SK-N-SH (cell line): ENCODE results near the gene ARL4A. TPM values are rescaled to one million over a fixed set of nuclear protein-coding genes. Genes with fewer than 3 reads are reported as not detected.

Experiments used
- CTCF ChIA-PET: fragments of 300-600, 350-600 bp; formaldehyde crosslinking; extraction: SDS; loops from one replicate; lab custom pipeline; 2021; lab: Yijun Ruan, JAX
- POLR2A ChIA-PET: fragments of 350-600 bp; sonication (Branson Sonifier 250); formaldehyde crosslinking; extraction: SDS; loops from one replicate; lab custom pipeline; 2020; ENCODE audit warnings: antibody characterized with exemption, inconsistent platforms; lab: Yijun Ruan, JAX
- DNase-seq: peaks from one replicate; pipeline ENCODE4 v3.0.0; 2012
- H2AFZ ChIP-seq: fragments of 200-600 bp; sonication (generic); 2 replicates; pipeline ENCODE4 v1.8.1; 2016; ENCODE audit warnings: antibody characterized with exemption, mild to moderate bottlenecking, low read depth
- H3F3A ChIP-seq: fragments of 200-600 bp; sonication (generic); replicated peaks from 2 replicates; pipeline ENCODE3; 2016; ENCODE audit warnings: antibody characterized with exemption, mild to moderate bottlenecking; ENCODE audit not compliant: insufficient read depth
- H3K27ac ChIP-seq, 2 experiments: fragments of 200-500 bp in 1 of 2; fragments of 200-600 bp in 1 of 2; sonication (Bioruptor generic) in 1 of 2; sonication (generic), shearing (Covaris generic) in 1 of 2; 2 replicates each; pipeline versions ENCODE4 v1.5.1 to v1.6.1; 2014 to 2016; ENCODE audit warnings: low read depth in 2 of 2, inconsistent platforms in 1 of 2, low read length in 1 of 2, mild to moderate bottlenecking in 1 of 2, mixed read lengths in 1 of 2
- H3K27me3 ChIP-seq: fragments of 200-600 bp; sonication (generic), shearing (Covaris generic); 2 replicates; pipeline ENCODE4 v1.6.1; 2016; ENCODE audit warnings: mixed run types; ENCODE audit not compliant: insufficient read depth
- H3K36me3 ChIP-seq, 2 experiments: fragments of 200-500 bp in 1 of 2; fragments of 200-600 bp in 1 of 2; sonication (Bioruptor generic) in 1 of 2; sonication (generic) in 1 of 2; replicated peaks in 1 of 2; 2 replicates each; pipeline versions ENCODE3 to v1.5.1; 2014 to 2016; ENCODE audit warnings: low read length in 1 of 2, mild to moderate bottlenecking in 1 of 2; ENCODE audit not compliant: insufficient read depth in 2 of 2, control insufficient read depth in 1 of 2
- H3K4me1 ChIP-seq, 2 experiments: fragments of 200-500 bp in 1 of 2; fragments of 200-600 bp in 1 of 2; sonication (Bioruptor generic) in 1 of 2; sonication (generic), shearing (Covaris generic) in 1 of 2; 2 replicates each; pipeline versions ENCODE4 v1.5.1 to v1.6.1; 2014 to 2016; ENCODE audit warnings: low read depth in 1 of 2, low read length in 1 of 2, mixed run types in 1 of 2; ENCODE audit not compliant: insufficient read depth in 2 of 2, control insufficient read depth in 1 of 2
- H3K4me2 ChIP-seq: fragments of 200-600 bp; sonication (generic), shearing (Covaris generic); 2 replicates; pipeline ENCODE4 v1.6.1; 2017; ENCODE audit warnings: mixed run types
- H3K4me3 ChIP-seq, 2 experiments: fragments of 200-500 bp in 1 of 2; fragments of 200-600 bp in 1 of 2; sonication (Bioruptor generic) in 1 of 2; sonication (generic), shearing (Covaris generic) in 1 of 2; 2 replicates each; pipeline versions ENCODE4 v1.5.1 to v1.8.1; 2014 to 2016; ENCODE audit warnings: low read depth in 2 of 2, inconsistent platforms in 1 of 2, low read length in 1 of 2, mild to moderate bottlenecking in 1 of 2, mixed read lengths in 1 of 2, moderate library complexity in 1 of 2
- H3K79me2 ChIP-seq: fragments of 200-600 bp; sonication (generic); 2 replicates; pipeline ENCODE4 v1.8.1; 2017; ENCODE audit warnings: mild to moderate bottlenecking; ENCODE audit not compliant: insufficient read depth
- H3K9ac ChIP-seq: fragments of 200-600 bp; sonication (generic); 2 replicates; pipeline ENCODE4 v1.6.1; 2017; ENCODE audit warnings: mixed run types
- H3K9me2 ChIP-seq: fragments of 200-600 bp; sonication (generic); 2 replicates; pipeline ENCODE4 v1.6.1; 2017; ENCODE audit warnings: mixed run types
- H3K9me3 ChIP-seq: fragments of 200-600 bp; sonication (generic); 2 replicates; pipeline ENCODE4 v1.6.1; 2017; ENCODE audit warnings: mixed run types, mild to moderate bottlenecking, moderate library complexity
- H4K20me1 ChIP-seq: fragments of 200-600 bp; sonication (generic); 2 replicates; pipeline ENCODE4 v1.6.1; 2017; ENCODE audit warnings: mild to moderate bottlenecking, mixed run types; ENCODE audit not compliant: insufficient read depth
- CHD2 ChIP-seq: fragments of 150-350 bp; IDR thresholded peaks from 2 replicates; pipeline ENCODE4 v1.6.1; 2018; ENCODE audit warnings: low read length; ENCODE audit not compliant: partially characterized antibody
- EZH2phosphoT487 ChIP-seq: fragments of 200-600 bp; sonication (generic); IDR thresholded peaks from 2 replicates; pipeline ENCODE4 v1.6.1; 2017; ENCODE audit warnings: low read depth, mixed run types, mild to moderate bottlenecking, antibody characterized with exemption, moderate library complexity, borderline replicate concordance
- FOSL2 ChIP-seq: IDR thresholded peaks from 2 replicates; pipeline ENCODE4 v1.4.0; 2012; ENCODE audit warnings: low read depth, mild to moderate bottlenecking, moderate library complexity, borderline replicate concordance
- FOXJ3 ChIP-seq: sonication (generic); formaldehyde crosslinking; IDR thresholded peaks from 2 replicates; pipeline ENCODE4 v1.5.1; 2020; ENCODE audit warnings: mild to moderate bottlenecking, missing genetic modification reagents
- GABPA ChIP-seq: IDR thresholded peaks from 2 replicates; pipeline ENCODE4 v1.4.0; 2012; ENCODE audit warnings: low read depth, mild to moderate bottlenecking
- GATA2 ChIP-seq: sonication (generic); formaldehyde crosslinking; IDR thresholded peaks from 2 replicates; pipeline ENCODE4 v1.5.0; 2020; ENCODE audit warnings: mild to moderate bottlenecking, missing genetic modification reagents
- RCOR1 ChIP-seq: fragments of 150-350 bp; IDR thresholded peaks from 2 replicates; pipeline ENCODE4 v1.6.1; 2017; ENCODE audit warnings: antibody characterized with exemption, low read length
- RFX5 ChIP-seq: IDR thresholded peaks from 2 replicates; pipeline ENCODE4 v1.6.1; 2012; ENCODE audit warnings: mild to moderate bottlenecking, improper control_type of control experiment, low read length
- SMC3 ChIP-seq: IDR thresholded peaks from 2 replicates; pipeline ENCODE4 v1.6.1; 2012; ENCODE audit warnings: low read depth, low read length, improper control_type of control experiment
- TCF12 ChIP-seq: IDR thresholded peaks from 2 replicates; pipeline ENCODE4 v1.4.0; 2012
- WGBS: methylation state at CpG from one replicate; pipeline ENCODE4 v1.1.6; 2017; ENCODE audit warnings: low lambda C conversion rate; 5-methylcytosine and 5-hydroxymethylcytosine counted together
- polyA plus RNA-seq, 3 experiments: library from polyadenylated mRNA; depleted of rRNA; stranded (reverse); fragments of >200 nt; gene quantifications; 2 replicates each; pipeline ENCODE4 v1.2.3, GENCODE V29; 2012
- TF ChIP-seq, protein P1 (sequence below): fragments of 200-600 bp; sonication (generic); IDR thresholded peaks from 2 replicates; pipeline ENCODE4 v1.6.1; 2017; ENCODE audit warnings: antibody characterized with exemption, mild to moderate bottlenecking, moderate library complexity
- TF ChIP-seq, protein P2 (sequence below): fragments of 150-350 bp; IDR thresholded peaks from 2 replicates; pipeline ENCODE4 v1.6.1; 2017; ENCODE audit warnings: antibody characterized with exemption, low read length, low read depth, borderline replicate concordance
- TF ChIP-seq, protein P3 (sequence below): IDR thresholded peaks from 2 replicates; pipeline ENCODE4; 2012
- TF ChIP-seq, protein P4 (sequence below): IDR thresholded peaks from 2 replicates; pipeline ENCODE4 v1.4.0; 2012; ENCODE audit warnings: low read depth, borderline replicate concordance
- TF ChIP-seq, protein P5 (sequence below): IDR thresholded peaks from 2 replicates; pipeline ENCODE4 v1.6.1; 2012; ENCODE audit warnings: mild to moderate bottlenecking, low read depth, low read length, moderate library complexity
- TF ChIP-seq, protein P6 (sequence below): IDR thresholded peaks from 2 replicates; pipeline ENCODE4 v1.4.0; 2012; ENCODE audit warnings: low read depth

ARL4A gene
- polyA plus RNA-seq, 1 of the 3 experiments (the other 2 are of a cell fraction), result 5.5 TPM

DNA sequence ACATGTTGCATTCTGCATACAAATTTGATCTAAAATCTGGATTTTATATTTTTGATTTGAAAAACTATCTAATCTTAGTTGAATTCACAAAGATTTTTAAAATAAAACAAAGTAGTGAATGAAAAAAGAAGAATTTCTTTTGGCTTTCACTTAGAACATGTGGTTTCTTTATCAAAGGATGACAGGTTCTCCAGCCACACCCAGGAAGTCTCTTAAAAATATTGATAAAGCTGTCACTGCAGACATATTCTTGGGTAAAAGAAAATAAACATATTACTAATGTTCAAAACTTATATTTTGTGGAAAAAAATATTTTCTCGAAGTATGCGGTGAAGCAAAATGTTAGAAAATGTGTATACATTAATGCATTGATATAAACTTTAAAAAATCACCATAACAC lies 44.3 kb downstream of the ARL4A start (continued):
- TF ChIP-seq RCOR1, result no peak
- no peak for TF ChIP-seq EZH2phosphoT487
- TF ChIP-seq FOSL2, result no peak
- TF ChIP-seq RFX5, result no peak
- TF ChIP-seq, protein P1, sequence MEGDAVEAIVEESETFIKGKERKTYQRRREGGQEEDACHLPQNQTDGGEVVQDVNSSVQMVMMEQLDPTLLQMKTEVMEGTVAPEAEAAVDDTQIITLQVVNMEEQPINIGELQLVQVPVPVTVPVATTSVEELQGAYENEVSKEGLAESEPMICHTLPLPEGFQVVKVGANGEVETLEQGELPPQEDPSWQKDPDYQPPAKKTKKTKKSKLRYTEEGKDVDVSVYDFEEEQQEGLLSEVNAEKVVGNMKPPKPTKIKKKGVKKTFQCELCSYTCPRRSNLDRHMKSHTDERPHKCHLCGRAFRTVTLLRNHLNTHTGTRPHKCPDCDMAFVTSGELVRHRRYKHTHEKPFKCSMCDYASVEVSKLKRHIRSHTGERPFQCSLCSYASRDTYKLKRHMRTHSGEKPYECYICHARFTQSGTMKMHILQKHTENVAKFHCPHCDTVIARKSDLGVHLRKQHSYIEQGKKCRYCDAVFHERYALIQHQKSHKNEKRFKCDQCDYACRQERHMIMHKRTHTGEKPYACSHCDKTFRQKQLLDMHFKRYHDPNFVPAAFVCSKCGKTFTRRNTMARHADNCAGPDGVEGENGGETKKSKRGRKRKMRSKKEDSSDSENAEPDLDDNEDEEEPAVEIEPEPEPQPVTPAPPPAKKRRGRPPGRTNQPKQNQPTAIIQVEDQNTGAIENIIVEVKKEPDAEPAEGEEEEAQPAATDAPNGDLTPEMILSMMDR, result no peak
- TF ChIP-seq, protein P2, sequence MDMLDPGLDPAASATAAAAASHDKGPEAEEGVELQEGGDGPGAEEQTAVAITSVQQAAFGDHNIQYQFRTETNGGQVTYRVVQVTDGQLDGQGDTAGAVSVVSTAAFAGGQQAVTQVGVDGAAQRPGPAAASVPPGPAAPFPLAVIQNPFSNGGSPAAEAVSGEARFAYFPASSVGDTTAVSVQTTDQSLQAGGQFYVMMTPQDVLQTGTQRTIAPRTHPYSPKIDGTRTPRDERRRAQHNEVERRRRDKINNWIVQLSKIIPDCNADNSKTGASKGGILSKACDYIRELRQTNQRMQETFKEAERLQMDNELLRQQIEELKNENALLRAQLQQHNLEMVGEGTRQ, result no peak
- TF ChIP-seq, protein P3, sequence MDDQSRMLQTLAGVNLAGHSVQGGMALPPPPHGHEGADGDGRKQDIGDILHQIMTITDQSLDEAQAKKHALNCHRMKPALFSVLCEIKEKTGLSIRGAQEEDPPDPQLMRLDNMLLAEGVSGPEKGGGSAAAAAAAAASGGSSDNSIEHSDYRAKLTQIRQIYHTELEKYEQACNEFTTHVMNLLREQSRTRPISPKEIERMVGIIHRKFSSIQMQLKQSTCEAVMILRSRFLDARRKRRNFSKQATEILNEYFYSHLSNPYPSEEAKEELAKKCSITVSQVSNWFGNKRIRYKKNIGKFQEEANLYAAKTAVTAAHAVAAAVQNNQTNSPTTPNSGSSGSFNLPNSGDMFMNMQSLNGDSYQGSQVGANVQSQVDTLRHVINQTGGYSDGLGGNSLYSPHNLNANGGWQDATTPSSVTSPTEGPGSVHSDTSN, result no peak
- TF ChIP-seq CHD2, result no peak

DNA sequence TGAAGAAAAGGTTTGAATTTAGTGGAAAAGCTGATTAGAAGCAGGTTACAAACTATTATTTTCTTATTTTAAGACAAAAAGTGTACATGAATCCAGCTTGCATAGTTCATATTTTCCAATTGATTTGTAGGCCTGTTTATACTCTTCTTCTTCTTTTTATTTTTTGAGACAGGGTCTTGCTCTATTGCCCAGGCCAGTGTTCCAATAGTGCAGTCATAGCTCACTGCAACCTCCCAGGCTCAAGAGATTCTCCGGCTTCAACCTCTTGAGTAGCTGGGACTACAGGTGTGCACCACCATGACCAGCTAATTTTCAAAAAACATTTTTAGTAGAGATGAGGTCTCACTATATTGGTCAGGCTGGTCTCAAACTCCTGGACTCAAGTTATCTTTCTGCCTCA lies 45.0 kb downstream of the ARL4A start:
- H3K27me3 ChIP-seq, result no peaks in the 10 kb centered on the region
- no peak overlapping the region for H3K27ac ChIP-seq
- H3K79me2 ChIP-seq, result no peaks in the 10 kb centered on the region
- H2AFZ ChIP-seq, result no peak overlapping the region
- H3K9me3 ChIP-seq, result no peaks in the 10 kb centered on the region
- CTCF ChIA-PET, result interaction anchor here (0.7 to 1.6 kb wide), 2 partner anchors 14 to 90 kb away, joined by 3 read pairs; no protein-coding TSS in a partner anchor
- H3K36me3 ChIP-seq, result no peaks in the 10 kb centered on the region
- POLR2A ChIA-PET, result no interaction called here
- no peak for DNase-seq
- H3K4me3 ChIP-seq, result no peak overlapping the region
- H3K9me2 ChIP-seq, result no peaks in the 10 kb centered on the region
- no peaks in the 10 kb centered on the region for H3F3A ChIP-seq
- no peaks in the 10 kb centered on the region for H4K20me1 ChIP-seq
- WGBS, result 88% methylated on average over 1 of the region's 1 CpG
- peaks cover 0 to 5% of the 10 kb centered on the region in 2 experiments; a peak in 2 of 4 replicates for H3K4me1 ChIP-seq
- no peak overlapping the region for H3K9ac ChIP-seq
- H3K4me2 ChIP-seq, result no peak overlapping the region
- TF ChIP-seq SMC3 (no peak), CHD2 (no peak), FOXJ3 (CRISPR knock-in tag) (no peak), GATA2 (CRISPR knock-in tag) (no peak), RFX5 (no peak), TCF12 (no peak), GABPA (no peak)
- TF ChIP-seq, protein P4, sequence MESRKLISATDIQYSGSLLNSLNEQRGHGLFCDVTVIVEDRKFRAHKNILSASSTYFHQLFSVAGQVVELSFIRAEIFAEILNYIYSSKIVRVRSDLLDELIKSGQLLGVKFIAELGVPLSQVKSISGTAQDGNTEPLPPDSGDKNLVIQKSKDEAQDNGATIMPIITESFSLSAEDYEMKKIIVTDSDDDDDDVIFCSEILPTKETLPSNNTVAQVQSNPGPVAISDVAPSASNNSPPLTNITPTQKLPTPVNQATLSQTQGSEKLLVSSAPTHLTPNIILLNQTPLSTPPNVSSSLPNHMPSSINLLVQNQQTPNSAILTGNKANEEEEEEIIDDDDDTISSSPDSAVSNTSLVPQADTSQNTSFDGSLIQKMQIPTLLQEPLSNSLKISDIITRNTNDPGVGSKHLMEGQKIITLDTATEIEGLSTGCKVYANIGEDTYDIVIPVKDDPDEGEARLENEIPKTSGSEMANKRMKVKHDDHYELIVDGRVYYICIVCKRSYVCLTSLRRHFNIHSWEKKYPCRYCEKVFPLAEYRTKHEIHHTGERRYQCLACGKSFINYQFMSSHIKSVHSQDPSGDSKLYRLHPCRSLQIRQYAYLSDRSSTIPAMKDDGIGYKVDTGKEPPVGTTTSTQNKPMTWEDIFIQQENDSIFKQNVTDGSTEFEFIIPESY, result no peak
- TF ChIP-seq, protein P5, sequence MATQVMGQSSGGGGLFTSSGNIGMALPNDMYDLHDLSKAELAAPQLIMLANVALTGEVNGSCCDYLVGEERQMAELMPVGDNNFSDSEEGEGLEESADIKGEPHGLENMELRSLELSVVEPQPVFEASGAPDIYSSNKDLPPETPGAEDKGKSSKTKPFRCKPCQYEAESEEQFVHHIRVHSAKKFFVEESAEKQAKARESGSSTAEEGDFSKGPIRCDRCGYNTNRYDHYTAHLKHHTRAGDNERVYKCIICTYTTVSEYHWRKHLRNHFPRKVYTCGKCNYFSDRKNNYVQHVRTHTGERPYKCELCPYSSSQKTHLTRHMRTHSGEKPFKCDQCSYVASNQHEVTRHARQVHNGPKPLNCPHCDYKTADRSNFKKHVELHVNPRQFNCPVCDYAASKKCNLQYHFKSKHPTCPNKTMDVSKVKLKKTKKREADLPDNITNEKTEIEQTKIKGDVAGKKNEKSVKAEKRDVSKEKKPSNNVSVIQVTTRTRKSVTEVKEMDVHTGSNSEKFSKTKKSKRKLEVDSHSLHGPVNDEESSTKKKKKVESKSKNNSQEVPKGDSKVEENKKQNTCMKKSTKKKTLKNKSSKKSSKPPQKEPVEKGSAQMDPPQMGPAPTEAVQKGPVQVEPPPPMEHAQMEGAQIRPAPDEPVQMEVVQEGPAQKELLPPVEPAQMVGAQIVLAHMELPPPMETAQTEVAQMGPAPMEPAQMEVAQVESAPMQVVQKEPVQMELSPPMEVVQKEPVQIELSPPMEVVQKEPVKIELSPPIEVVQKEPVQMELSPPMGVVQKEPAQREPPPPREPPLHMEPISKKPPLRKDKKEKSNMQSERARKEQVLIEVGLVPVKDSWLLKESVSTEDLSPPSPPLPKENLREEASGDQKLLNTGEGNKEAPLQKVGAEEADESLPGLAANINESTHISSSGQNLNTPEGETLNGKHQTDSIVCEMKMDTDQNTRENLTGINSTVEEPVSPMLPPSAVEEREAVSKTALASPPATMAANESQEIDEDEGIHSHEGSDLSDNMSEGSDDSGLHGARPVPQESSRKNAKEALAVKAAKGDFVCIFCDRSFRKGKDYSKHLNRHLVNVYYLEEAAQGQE, result no peak
- TF ChIP-seq, protein P1, result no peak
- TF ChIP-seq, protein P6, sequence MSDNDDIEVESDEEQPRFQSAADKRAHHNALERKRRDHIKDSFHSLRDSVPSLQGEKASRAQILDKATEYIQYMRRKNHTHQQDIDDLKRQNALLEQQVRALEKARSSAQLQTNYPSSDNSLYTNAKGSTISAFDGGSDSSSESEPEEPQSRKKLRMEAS, result no peak
- TF ChIP-seq, all 33 proteins: peak for 0
